A172 (cell line): ENCODE data around the gene PPP1R12B. TPM values are rescaled to one million over a fixed set of nuclear protein-coding genes. Genes with fewer than 3 reads are reported as not detected.
A peak's percentile ranks its signal among the peaks of the same experiment; 100 is the strongest.
"Not testable (repeated sequence)": the region's sequence is repeated elsewhere in the genome, so short reads cannot be mapped to it uniquely, and the experiment has no call there.

ENCODE experiments used
- DNase-seq: peaks from one replicate; pipeline ENCODE4 v3.0.0-alpha.2; 2015; ENCODE audit warnings: low spot score
- total RNA-seq: library from RNA; depleted of rRNA; stranded (reverse); fragments of >200 nt; shearing (Covaris generic); gene quantifications from 2 replicates; pipeline ENCODE4 v1.2.3, GENCODE V29; 2014

Gene PPP1R12B
- total RNA-seq, 1 experiment from 2014 or later, result 15.6 TPM

GRCh38 chr1:202531812-202532616 lies 183.5 kb downstream of the PPP1R12B start:
- peak; percentile 40 for DNase-seq

GRCh38 chr1:202539166-202539574 lies 190.7 kb downstream of the PPP1R12B start:
- peak; percentile 63 for DNase-seq

DNA sequence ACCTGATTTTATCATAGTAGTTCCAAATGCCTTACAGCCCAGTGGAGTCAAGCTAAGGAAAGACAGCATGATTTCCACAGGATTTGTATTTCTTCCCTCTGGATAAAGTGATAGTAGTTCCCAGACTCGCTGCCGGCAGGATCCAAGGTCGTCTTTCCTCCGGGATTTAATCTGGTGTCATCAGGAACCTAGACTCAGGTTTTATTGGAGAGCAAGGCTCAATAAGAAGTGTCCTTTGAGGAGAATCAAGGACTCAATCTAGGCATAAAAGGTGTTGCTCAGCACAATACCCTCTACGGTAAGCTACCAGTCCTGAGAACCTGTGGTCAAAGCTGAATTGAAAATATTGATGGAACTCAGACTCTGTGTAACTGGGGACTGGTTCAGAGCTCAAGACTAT lies 191.1 kb downstream of the PPP1R12B start:
- not testable (repeated sequence) for DNase-seq

DNA sequence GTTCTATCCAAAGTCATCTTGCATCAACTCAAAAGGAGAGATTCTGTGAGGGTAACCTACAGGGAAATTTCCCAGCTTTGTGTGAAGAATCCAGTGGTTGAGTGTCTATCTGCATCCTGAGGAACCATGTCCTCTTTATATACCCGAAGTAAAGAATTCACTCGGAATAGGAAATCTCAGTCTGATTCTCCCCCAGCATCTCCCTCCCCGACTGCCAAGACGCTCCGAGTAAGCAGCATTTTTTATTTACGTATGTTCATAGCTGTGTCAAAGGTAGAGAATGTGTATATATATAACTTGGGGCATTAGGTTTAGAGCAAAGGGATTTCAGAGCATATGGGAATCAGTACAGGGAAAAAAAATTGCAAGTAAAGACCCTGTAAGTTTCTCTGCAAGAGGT lies 191.5 kb downstream of the PPP1R12B start:
- DNase-seq, result no peak

GRCh38 chr1:202540448-202540847 lies 191.9 kb downstream of the PPP1R12B start:
- DNase-seq, result no peak

- not testable (repeated sequence) for DNase-seq
Measured at GRCh38 chr1:202540858-202541257, 192.4 kb downstream of the PPP1R12B start.

GRCh38 chr1:202542415-202542814 lies 193.9 kb downstream of the PPP1R12B start:
- not testable (repeated sequence) for DNase-seq

- DNase-seq, result not testable (repeated sequence)
Measured at GRCh38 chr1:202543537-202543936, 195.0 kb downstream of the PPP1R12B start.

DNA sequence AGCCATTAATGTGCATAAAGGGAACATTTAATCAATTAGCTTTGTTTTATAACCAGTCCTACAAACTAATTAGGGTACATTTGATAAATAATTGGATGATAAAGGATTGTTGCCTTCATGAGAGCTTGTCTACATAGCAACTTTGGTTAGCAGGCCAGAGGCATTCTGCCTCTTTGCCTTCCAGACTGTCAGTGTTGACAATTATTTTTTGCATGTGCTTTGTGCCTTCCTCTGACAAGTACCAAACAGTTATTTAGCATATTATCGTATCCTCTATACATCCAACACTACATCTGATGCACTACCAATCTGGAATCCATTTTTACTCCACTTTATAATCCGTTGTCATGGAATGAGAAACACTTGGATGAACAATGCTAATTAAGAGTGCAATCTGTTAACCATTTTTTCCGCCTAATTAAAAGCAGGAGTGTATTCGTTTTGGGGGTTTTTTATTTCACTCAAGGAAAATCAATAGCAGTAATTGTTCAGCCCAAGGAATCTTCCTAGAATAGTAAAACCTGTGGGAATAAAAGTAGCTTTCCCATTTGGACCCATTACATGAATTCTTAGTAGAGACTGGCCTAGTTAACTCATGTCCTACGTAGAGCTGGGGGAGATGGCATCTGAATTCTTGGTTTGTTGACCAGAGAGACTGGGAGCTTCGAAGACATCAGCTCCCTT lies 196.4 kb downstream of the PPP1R12B start:
- not testable (repeated sequence) for DNase-seq

DNA sequence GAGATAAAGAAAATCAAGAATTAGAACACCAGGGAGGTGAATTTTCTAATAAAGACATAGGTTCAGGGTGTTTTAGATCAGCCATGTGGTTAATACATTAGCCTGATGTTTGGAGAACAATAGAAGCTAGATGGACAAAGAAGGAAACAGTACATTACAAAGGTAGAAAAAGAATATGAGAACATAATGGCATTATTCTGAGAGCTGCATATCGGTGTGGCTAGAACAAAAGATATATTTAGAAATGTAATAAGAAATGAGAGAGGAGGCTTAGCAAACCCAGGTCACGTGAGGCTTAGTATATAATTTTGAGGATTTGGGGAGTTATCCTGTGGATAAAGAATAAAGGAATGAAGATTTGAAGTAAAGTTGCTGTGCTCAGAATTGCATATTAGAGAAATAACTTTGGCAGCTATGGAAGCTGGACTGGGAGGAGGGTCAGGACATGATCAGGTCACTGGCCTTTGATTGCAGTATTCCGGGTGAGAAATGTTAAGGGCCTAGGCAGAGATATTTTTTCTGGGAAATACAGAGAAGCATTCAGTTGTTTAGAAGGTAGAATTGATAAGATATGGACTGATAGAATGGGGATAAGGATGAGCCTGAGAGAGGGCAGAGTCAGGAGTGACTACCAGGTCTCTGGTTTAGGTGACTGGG lies 197.3 kb downstream of the PPP1R12B start:
- not testable (repeated sequence) for DNase-seq

DNA sequence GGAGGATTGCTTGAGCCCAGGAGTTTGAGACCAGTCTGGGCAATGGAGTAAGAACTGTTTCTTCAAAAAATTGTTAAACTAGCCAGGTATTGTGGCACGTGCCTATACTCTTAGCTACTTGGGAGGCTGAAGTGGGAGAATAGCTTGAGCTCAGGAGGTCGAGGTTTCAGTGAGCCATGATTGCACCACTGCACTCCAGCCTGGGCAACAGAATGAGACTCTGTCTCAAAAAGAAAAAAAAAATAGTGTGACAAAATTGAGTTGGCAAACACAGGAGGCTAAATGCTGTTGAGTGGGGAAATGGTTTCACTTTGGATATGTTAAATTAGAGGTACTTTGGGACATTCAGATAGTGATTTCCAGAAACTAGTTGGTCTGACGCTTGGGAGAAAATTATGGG lies 197.9 kb downstream of the PPP1R12B start:
- DNase-seq, result not testable (repeated sequence)

- not testable (repeated sequence) for DNase-seq
Measured at GRCh38 chr1:202546796-202547195, 198.3 kb downstream of the PPP1R12B start.

DNA sequence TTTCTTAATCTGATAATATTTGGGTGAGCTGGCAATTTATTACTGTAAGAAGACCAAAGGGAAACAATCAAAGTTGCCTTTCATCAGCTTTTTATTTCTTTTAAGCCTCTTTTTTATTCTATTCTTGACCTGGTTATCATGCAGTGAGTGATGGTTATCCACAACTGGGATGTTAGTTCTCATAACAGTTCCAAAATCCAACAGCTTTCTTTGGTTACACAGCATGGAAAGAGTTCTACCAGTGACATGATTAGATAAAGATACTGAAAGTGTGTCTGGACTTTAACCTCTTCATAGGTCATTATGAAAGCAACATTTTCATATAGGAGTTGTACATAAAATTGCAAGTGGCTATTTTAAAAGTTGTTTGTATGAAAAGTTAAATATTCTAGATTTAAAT lies 198.7 kb downstream of the PPP1R12B start:
- DNase-seq, result no peak

DNA sequence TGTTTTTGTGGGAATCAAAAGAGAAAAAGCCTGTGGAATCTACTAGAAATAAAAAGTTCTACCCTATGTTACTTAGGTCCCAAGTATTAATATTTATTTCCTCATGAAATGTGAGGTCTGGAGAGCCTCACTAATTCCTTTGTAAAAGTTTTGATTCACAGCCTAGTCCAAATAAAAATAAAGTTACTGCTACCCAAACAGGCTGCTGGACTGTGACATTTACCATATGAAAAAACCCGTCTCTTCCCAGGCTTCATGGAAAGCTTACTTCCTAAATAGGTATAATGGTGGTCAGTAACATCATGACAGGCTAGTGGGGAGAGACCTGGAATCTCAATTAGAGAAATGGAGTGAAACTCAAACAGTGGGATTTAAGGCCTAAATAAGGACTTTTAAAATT lies 201.6 kb downstream of the PPP1R12B start:
- DNase-seq, result not testable (repeated sequence)

DNA sequence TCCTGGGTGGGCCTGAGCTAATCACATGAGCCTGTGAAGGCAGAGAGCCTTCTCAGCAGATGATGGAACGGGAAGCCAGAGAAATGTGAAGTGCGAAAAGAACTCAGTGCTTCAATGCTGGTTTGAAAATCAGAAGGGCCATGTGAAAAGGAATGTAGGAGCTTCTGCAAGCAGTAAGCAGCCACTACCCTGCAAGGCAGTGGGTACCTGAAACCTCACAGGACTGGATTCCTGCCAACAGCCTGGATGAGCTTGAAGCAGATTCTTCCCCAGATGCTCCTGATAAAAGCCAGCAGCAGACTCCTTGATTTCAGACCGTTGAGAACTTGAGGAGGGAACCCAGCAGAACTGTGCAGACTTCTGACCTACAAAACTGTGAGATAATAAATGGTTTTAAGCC lies 203.2 kb downstream of the PPP1R12B start:
- DNase-seq, result peak; percentile 29

DNA sequence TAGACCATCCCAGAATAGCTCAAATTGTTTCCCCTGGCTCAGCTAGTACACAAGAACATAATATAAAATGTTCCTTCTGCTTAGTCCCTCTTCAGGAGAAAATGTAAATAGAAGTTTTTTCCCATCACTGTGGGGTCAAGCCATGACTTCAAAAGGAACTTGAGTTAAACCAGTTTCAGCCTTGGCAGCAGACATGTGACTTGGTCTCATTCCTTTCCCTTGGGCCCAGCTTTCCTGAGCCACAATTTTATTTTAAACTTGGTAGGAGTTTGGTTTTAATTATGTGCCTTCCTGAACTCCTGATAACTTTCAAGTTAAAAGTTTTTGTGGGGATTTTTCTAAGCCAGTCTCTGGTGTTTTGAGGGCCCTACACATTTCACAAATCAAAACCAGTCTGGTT lies 204.1 kb downstream of the PPP1R12B start:
- not testable (repeated sequence) for DNase-seq

GRCh38 chr1:202553078-202553477 lies 204.6 kb downstream of the PPP1R12B start:
- DNase-seq, result not testable (repeated sequence)

DNA sequence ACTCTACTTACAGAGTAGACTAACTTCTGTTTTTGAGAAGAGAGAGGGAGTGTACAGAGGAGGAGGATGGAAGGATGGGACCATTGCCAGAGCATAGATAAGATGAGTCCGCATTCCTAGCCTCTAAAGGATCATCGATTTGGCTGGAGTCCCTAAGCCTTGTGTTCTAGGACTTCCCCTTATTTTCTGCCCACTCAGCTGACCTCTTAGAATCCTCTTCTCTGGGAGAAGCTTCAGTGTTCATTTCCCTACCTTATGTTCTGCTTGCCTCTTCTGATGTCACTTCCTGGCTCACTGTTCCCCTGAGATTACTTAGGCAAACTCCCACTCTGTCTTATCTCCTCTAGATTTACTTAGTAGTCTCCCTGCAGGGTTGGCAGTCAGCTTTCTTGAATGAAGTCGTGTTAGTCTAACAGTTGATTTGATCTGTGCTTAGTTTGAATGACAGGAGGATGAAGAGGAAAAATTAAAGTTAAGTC lies 205.1 kb downstream of the PPP1R12B start:
- peak; percentile 19 for DNase-seq

DNA sequence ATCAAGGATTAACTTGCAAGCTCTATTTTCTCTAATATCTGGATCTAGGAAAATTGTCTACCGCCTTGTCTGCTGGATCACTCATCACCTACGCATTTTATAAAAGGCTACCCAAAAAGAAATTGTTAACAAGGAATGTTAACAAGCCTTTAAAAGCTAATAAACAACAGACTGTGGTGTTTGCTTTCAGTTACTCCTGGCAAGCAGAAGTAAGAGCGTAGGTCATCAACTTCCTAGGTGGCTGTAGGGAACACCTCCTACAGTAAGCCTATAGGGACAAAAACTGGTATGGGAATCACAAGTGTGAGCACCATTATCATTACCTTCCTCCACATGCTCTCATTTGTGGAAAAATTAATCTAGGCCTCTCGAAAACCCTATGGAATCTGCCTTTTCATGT lies 206.1 kb downstream of the PPP1R12B start:
- DNase-seq, result not testable (repeated sequence)

DNA sequence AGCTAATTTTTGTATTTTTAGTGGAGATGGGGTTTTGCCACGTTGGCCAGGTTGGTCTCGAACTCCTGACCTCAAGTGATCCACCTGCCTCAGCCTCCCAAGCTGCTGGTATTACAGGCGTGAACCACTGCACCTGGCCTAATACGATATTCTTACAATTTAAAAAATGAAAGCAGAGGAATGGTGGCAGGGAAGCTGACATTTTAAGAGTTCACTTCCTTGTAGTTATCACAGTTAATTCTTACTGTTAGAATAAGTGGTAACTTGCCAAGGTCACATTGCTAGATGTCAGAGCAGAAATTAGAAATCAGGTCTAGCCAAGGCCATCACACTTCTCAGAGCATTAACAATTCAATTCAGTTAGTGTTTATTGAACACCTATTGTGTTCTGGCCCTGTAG lies 207.5 kb downstream of the PPP1R12B start:
- not testable (repeated sequence) for DNase-seq

GRCh38 chr1:202557662-202558061 lies 209.2 kb downstream of the PPP1R12B start:
- not testable (repeated sequence) for DNase-seq

GRCh38 chr1:202561240-202561639 lies 212.7 kb downstream of the PPP1R12B start:
- no peak for DNase-seq
